Hematopoietic multipotent progenitor cell treated with erythropoietin and hydrocortisone succinate and interleukin-3 and kit ligand, for 4 days (in vitro differentiated cells): Measurements from ENCODE around the gene USP49.
"Not testable (repeated sequence)": the region's sequence is repeated elsewhere in the genome, so short reads cannot be mapped to it uniquely, and the experiment has no call there.

ENCODE experiments used
- DNase-seq: peaks from one replicate; pipeline ENCODE4 v3.0.0-alpha.2; 2015

The USP49 gene

GRCh38 chr6:41871691-41872090 lies 23.5 kb downstream of the USP49 start:
- DNase-seq = no peak

DNA sequence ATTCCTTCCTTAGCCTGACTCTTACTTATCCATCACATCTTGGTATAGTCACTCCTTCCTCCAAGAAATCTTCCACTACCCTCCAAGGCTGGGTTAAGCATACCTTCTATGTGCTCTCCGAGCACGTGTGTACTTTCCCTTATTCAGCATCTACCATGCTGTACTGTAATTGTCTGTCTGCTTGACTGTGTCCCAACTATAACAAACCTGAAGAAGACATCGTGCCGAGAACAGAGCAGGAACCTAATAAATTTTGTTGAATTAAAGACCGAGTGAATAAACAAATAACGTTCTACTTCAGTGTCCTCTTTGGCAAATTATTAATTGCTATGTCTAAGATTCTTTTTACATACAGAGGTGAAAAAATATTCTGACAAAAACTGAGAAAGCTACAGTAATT lies 35.8 kb downstream of the USP49 start:
- no peak for DNase-seq

DNA sequence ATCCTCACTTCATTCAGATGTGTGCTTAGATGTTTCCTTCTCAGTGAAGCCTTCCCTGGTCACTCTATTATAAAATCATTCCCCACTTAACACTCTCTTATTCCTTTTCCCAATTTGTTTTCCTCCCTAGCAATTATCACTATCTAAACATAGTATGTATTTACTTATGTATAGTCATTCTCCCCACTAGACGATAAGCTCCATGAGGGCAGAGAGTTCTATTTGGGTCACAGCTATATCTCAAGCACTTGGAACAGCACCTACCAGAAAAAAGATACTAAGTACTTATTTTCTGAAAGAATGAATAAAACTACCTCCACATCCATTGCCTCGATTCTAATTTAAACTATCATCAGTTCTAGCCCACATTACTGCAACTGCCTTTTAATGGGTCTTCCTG lies 36.5 kb downstream of the USP49 start:
- DNase-seq = no peak

DNA sequence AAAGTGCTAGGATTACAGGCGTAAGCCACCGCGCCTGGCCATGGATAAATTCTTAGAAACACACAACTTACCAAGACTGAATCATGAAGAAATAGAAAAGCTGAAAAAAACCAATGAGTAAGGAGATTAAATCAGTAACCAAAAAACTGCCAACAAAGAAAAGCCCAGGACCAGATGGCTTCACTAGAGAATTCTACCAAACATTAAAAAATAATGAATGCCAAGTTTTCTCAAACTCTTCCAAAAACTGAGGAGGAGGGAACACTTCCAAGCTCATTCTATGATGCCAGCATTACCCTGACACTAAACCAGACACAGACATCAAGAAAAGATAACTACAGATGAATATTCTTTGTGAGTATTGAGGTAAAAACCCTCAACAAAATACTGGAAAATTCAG lies 44.3 kb downstream of the USP49 start:
- no peak for DNase-seq

DNA sequence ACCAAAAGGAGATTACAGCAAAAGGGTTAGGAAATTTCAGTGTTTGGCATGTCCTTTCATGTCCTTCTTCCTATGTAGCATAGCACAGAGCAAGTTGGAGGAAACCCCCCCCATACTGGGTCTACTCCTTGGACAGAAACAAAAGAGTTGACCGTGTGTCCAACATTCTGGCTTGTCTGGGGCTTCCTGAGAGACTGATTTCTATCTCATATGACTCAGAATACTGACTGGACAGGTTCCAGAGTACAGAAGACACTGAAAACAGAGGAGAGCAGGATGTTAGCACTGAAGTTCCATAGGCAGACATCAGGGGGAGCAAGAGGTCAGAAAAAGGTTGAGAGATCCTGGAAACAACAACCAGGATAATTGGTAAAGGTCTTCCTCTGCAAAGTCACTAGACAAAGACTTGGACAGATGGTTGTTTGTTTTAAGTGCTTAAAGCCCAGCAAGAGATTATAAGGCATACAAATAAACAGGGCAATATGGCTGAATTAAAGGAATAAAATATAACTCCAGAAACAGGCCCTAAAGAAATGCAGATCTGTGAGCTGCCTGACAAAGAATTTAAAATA lies 48.4 kb downstream of the USP49 start:
- peak; percentile 87 for DNase-seq

DNA sequence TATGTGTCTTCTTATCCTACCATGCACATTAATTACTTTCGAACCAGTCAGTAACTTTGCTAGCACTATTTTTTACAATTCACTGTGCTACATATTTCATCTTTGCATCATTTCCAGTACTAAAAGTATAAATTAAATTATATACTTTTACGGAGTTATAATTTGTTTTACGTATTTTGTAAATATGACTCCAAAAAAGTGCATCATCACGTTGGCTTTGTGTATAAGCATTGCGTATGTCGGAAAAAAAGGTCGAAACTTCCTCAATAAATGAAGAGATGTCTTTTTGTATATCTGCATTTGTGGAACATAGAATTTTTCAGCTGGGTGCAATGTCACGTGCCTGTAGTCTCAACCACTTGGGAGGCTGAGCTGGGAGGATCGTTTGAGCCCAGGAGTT lies 52.0 kb downstream of the USP49 start:
- DNase-seq = no peak

GRCh38 chr6:41840326-41840725 lies 54.8 kb downstream of the USP49 start:
- no peak for DNase-seq

DNA sequence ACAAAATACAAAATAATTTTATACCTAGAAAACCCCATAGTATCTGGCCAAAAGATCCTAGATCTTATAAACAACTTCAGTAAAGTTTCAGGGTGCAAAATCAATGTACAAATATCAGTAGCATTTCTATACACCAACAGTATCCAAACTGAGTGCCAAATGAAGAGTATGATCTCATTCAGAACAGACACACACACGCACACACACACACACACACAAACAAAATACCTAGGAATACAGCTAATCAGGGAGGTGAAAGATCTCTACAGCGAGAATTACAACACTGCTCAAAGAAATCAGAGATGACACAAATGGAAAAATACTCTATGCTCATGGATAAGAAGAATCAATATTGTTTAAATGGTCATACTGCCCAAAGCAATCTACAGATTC lies 58.5 kb downstream of the USP49 start:
- DNase-seq = no peak

DNA sequence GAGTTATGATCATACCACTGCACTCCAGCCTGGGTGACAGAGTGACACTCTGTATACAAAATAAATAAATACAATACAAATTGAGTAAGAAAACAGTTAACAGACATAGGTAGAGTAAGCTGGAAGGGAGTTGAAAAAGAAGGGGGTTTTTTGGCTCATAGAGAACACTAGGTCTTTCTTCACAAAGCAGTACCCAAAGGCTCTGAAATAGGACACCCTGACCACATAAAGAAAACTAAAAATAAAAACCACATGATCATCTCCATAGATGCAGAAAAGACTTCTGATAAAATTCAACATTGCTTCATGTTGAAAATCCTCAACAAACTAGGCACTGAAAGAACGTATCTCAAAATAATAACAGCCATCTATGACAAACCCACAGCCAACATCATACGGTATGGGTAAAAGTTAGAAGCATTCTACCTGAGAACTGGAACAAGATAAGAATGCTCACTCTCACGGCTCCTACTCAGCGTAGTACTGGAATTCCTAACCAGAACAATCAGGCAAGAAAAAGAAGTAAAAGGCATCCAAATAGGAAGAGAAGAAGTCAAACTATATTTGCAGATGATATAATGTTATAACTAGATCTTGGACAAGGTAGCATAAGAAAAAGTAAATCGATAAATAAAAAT lies 59.0 kb downstream of the USP49 start:
- DNase-seq = no peak

DNA sequence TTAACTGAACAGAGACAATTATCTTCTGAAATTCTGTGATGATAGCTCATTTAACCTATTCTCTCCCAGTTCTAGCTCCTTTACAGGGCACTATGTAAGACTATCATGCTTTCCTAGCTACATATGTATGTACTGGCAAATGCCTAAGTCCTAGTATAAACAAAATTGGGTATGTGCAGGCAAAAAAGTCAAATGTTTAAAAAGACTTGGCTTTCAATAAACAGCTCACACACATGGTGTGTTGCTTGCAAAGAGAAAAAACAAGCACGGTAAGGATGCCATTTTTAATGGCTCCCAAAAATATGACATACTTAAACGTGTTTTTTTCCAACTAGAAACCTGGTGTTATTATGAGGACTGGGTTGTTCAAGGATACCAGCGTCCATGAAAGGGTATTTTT lies 62.9 kb downstream of the USP49 start:
- DNase-seq = no peak

- no peak for DNase-seq
These were observed 68.7 kb downstream of the USP49 start for GRCh38 chr6:41826343-41827022.

DNA sequence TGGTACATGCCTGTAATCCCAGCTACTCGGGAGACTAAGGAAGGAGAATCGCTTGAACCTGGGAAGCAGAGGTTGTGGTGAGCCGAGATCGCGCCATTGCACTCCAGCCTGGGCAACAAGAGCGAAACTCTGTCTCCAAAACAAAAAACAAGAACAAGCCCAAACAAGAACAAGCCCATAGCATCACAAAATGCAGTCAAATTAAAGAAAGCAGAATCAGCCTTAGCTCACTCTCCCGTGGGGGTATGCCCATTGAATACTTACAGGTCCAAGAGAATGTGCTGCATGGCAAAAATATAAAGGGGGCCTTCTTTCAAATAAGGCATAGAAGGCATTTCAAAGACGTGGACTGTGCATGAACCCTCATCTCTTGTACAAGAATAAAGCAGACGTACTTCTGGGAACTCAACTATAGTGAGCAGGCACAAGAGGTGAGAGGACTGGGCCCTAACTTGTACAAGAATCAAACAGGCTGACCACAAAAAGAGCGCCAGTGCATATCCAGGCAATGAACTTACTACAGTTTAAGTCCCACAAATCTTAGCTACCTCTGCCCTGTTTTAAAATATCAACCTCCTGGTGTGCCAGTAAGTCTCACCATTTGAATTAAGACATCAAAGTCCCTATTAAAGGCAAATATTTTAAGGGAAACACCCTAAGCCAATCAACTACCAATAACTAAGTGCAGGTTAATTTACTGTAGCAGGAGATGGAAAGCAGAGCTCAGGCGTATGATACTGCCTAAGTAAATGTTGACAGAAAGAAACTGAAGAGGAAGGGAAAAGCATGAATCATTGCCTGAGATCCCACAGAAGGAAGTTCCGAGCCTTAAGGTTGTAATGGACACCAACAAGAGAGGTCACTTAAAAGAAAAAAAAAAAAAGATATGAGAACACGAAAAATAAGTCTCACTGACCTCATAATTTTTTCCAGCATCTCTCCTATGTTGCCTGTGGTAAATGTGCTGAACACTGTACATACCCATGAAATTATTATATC lies 70.3 kb downstream of the USP49 start:
- DNase-seq = no peak

GRCh38 chr6:41823178-41823577 lies 72.0 kb downstream of the USP49 start:
- no peak for DNase-seq

DNA sequence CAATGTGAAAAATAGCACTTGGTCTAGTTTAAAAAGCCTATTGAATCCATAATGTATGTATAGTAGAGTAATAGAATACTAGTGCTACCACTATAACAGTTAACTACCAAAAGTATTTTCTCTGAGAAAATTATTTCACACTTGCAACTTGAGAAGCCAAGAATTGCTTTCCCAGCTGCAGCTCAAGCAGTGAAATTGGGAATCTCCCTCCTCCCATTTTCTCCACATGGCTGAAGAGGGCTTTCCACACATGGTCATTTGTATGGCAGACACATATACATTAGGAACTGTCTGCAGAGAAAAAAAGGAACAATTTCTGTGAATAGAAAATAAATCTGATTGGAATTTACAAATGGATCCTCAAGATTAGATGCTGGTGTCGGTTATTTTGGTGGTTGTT lies 73.2 kb downstream of the USP49 start:
- DNase-seq = no peak

GRCh38 chr6:41821266-41821665 lies 73.9 kb downstream of the USP49 start:
- DNase-seq = no peak

GRCh38 chr6:41818271-41819054 lies 76.7 kb downstream of the USP49 start:
- DNase-seq = peak; percentile 55

GRCh38 chr6:41815587-41815986 lies 79.6 kb downstream of the USP49 start:
- no peak for DNase-seq

DNA sequence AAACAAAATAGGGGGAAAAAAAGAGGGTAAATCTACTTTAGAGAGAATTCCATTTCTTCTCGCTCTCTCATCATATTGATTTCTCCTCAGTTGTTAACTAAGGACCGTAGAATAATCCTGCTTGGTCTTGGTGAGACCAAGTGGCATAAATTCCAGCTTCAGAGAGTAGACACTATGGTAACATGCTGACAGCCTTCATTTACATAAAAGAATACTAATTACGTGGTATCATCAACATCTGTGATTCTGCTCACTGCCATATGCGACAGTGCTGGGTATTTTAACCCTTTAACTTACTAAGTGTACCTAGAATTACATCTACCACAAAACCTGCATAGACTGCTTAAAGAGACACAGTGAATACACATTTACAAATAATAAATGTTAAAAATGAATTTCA lies 80.5 kb downstream of the USP49 start:
- no peak for DNase-seq

- no peak for DNase-seq
These were observed 81.2 kb downstream of the USP49 start for GRCh38 chr6:41813956-41814355.

DNA sequence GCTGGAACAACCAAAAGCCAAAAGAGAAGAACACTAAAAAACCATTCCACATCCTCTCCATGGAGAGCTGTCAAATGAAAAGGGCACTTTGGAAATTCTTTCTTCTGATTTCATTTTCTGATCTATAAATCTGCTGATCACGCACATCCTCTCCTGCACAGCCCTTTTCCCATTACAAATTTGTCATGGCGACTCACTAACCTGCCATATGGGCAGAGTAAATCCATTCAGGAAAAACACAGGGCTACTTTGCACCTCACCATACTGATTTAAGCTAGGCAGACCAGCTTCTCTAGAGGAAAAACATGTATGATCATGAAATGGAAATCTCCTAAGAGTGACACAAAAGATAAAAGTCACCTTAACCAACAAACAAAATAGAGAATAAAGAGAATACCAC lies 81.7 kb downstream of the USP49 start:
- DNase-seq = no peak

- not testable (repeated sequence) for DNase-seq
These were observed 83.2 kb downstream of the USP49 start for GRCh38 chr6:41811946-41812345.

DNA sequence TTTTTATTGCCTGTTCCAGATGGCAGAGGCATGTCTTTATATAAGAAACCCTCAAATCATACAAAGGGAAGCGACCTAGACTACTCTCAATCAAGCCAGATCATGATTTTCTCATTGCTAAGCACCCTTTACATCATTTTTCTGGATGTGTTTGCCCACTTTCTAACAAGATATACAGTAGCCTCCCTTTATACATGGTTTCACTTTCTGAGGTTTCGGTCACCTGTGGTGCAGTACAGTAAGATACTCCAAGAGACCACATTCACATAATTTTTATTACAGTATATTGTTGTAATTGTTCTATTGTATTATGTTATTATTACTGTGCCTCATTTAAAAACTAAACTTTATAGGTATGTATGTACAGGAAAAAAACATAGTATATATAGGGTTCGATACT lies 84.1 kb downstream of the USP49 start:
- DNase-seq = no peak
